ENCODE results near the gene TNRC6C. TPM values are rescaled to one million over a fixed set of nuclear protein-coding genes. Genes with fewer than 3 reads are reported as not detected.

Gene TNRC6C
- total and polyA plus RNA-seq, 2 experiments from 2014 or later = 10.1 to 16.6 TPM

- Histone ChIP-seq H3K27me3 (ENCODE audit: insufficient read depth) (peaks cover 10% of the 10 kb centered on the region), H3K9me2 (ENCODE audit: insufficient read depth) (no peaks in the 10 kb centered on the region), H3K79me2 (replicated peaks; ENCODE audit: insufficient read depth) (0 out of 2 replicates have a peak, but pooled peaks cover 5% of the 10 kb centered on the region), H3K4me1 (ENCODE audit: insufficient read depth) (peaks cover 30% of the 10 kb centered on the region), H3F3A (replicated peaks; ENCODE audit: low read depth) (0 out of 2 replicates have a peak, but pooled peaks cover 7% of the 10 kb centered on the region), H3K4me2 (peak overlapping the region; percentile 99), H3K27ac (ENCODE audit: low read depth) (peak overlapping the region; percentile 30; the same call in 1 of the 2 replicates), H4K20me1 (replicated peaks; ENCODE audit: insufficient read depth) (no peaks in the 10 kb centered on the region), H3K36me3 (ENCODE audit: insufficient read depth) (0 out of 2 replicates have a peak, but pooled peaks cover 5% of the 10 kb centered on the region), H3K4me3 (peak overlapping the region; percentile 95), H2AFZ (no peak overlapping the region)
- ATAC-seq (peak; percentile 6), DNase-seq (ENCODE audit: low spot score) (no peak)
- Mint-ChIP-seq H3K27ac (peak overlapping the region; percentile 67; the same call in 1 of the 2 replicates), H3K27me3 (ENCODE audit: insufficient read depth, low read depth, poor library complexity) (peaks cover 20% of the 10 kb centered on the region), H3K9me3 (no peaks in the 10 kb centered on the region), H3K4me1 (peaks cover 20% of the 10 kb centered on the region), H3K4me3 (peak overlapping the region; percentile 80), H3K36me3 (ENCODE audit: low read depth) (peaks cover 15% of the 10 kb centered on the region)
- TF ChIP-seq EZH2 (IDR thresholded peaks at IDR 0.05; ENCODE audit: low read depth, unreplicated experiment) (no peak), REST (IDR thresholded peaks at IDR 0.05; ENCODE audit: unreplicated experiment) (no peak), JUNB (IDR thresholded peaks at IDR 0.05; ENCODE audit: unreplicated experiment) (no peak), CTCF (conservative IDR thresholded peaks at IDR 0.05; ENCODE audit: low read depth in 2 of 2) (no peak), EZH2phosphoT487 (IDR thresholded peaks at IDR 0.05; ENCODE audit: unreplicated experiment) (no peak), ETS1 (IDR thresholded peaks at IDR 0.05) (no peak), ZNF114 (CRISPR knock-in tag; IDR thresholded peaks at IDR 0.05) (no peak), CREB1 (CRISPR knock-in tag; IDR thresholded peaks at IDR 0.05; ENCODE audit: low read depth) (no peak), ZNF331 (CRISPR knock-in tag; IDR thresholded peaks at IDR 0.05; ENCODE audit: low read depth) (no peak), NANOG (IDR thresholded peaks at IDR 0.05; ENCODE audit: borderline replicate concordance) (no peak), ZNF462 (CRISPR knock-in tag; IDR thresholded peaks at IDR 0.05) (no peak), POLR2AphosphoS5 (IDR thresholded peaks at IDR 0.05; ENCODE audit: low read depth) (no peak), STAT1 (IDR thresholded peaks at IDR 0.05; ENCODE audit: unreplicated experiment) (no peak)
These were observed 168.9 kb downstream of the TNRC6C start for GRCh38 chr17:78127239-78127887.

Data from GM23338 (cell line).